A673 (cell line): ENCODE data around the gene ITGB4. TPM values are rescaled to one million over a fixed set of nuclear protein-coding genes. Genes with fewer than 3 reads are reported as not detected.

Experiments
- BruUV-seq: library from RNA; stranded (reverse); fragments of 400-500 nt; replicated peaks from 2 replicates; lab custom pipeline; 2021; lab: Mats Ljungman, UMichigan
- CTCF ChIA-PET: fragments of 300-600 bp; sonication (Branson Sonifier 250); formaldehyde crosslinking; loops from one replicate; lab custom pipeline; 2022; ENCODE audit warnings: antibody characterized with exemption; lab: Charles Lee
- POLR2A ChIA-PET: fragments of 300-600 bp; sonication (Branson Sonifier 250); formaldehyde crosslinking; loops from one replicate; lab custom pipeline; 2022; ENCODE audit warnings: antibody characterized with exemption; ENCODE audit not compliant: low non-redundant PET; lab: Charles Lee
- DNase-seq: peaks from one replicate; pipeline ENCODE4 v3.0.0-alpha.2; 2015; ENCODE audit warnings: low spot score
- H3K27ac ChIP-seq: fragments of 200-600 bp; sonication (generic); 2 replicates; pipeline ENCODE4 v1.5.1; 2016; ENCODE audit warnings: mixed run types, low read depth, mild to moderate bottlenecking, mixed read lengths, antibody characterized with exemption, low read length; ENCODE audit not compliant: poor library complexity, severe bottlenecking
- H3K27me3 ChIP-seq: fragments of 200-600 bp; sonication (generic); replicated peaks from 2 replicates; pipeline ENCODE4 v1.6.1; 2017; ENCODE audit warnings: mixed run types, low read depth, mild to moderate bottlenecking, mixed read lengths, antibody characterized with exemption, low read length; ENCODE audit not compliant: insufficient read depth, poor library complexity
- H3K36me3 ChIP-seq: fragments of 200-600 bp; sonication (generic); 2 replicates; pipeline ENCODE4 v1.6.1; 2016; ENCODE audit warnings: mixed run types, mild to moderate bottlenecking, mixed read lengths, antibody characterized with exemption, low read length; ENCODE audit not compliant: insufficient read depth, poor library complexity, severe bottlenecking
- H3K4me1 ChIP-seq: fragments of 200-600 bp; sonication (generic); 2 replicates; pipeline ENCODE4 v1.6.1; 2017; ENCODE audit warnings: mixed run types, mild to moderate bottlenecking, mixed read lengths, antibody characterized with exemption, low read length; ENCODE audit not compliant: insufficient read depth, poor library complexity, severe bottlenecking
- H3K4me3 ChIP-seq: fragments of 200-600 bp; sonication (generic); 2 replicates; pipeline ENCODE4 v1.5.1; 2016; ENCODE audit warnings: low read depth, mixed run types, mild to moderate bottlenecking, mixed read lengths, low read length; ENCODE audit not compliant: poor library complexity, severe bottlenecking
- H3K9me3 ChIP-seq: fragments of 200-600 bp; sonication (generic); 2 replicates; pipeline ENCODE4 v1.6.1; 2016; ENCODE audit warnings: mixed run types, low read depth, mild to moderate bottlenecking, mixed read lengths, antibody characterized with exemption, low read length; ENCODE audit not compliant: poor library complexity, severe bottlenecking
- EZH2 ChIP-seq: fragments of 200-600 bp; sonication (generic); IDR thresholded peaks from 2 replicates; pipeline ENCODE4 v1.6.1; 2017; ENCODE audit warnings: borderline replicate concordance, low read depth, mild to moderate bottlenecking, mixed read lengths, antibody characterized with exemption, low read length; ENCODE audit not compliant: poor library complexity, severe bottlenecking
- intact Hi-C: fragments of 100-400 bp; cut with micrococcal nuclease; formaldehyde crosslinking; loops from one replicate; pipeline ENCODE4 v1.10.0; 2022; ENCODE audit not compliant: unreplicated experiment
- total RNA-seq: library from RNA; stranded (reverse); gene quantifications from 2 replicates; pipeline ENCODE4 v1.2.3, GENCODE V29; 2021
- TF ChIP-seq, protein P1 (sequence below): fragments of 300-800, 200-600 bp; sonication (generic); conservative IDR thresholded peaks from 2 replicates; pipeline ENCODE4 v1.5.1; 2017; ENCODE audit warnings: low read depth, mild to moderate bottlenecking, antibody characterized with exemption, low read length, moderate library complexity, mixed read lengths

ITGB4 gene
- total RNA-seq, 1 experiment from 2014 or later, result 0.95 TPM

DNA sequence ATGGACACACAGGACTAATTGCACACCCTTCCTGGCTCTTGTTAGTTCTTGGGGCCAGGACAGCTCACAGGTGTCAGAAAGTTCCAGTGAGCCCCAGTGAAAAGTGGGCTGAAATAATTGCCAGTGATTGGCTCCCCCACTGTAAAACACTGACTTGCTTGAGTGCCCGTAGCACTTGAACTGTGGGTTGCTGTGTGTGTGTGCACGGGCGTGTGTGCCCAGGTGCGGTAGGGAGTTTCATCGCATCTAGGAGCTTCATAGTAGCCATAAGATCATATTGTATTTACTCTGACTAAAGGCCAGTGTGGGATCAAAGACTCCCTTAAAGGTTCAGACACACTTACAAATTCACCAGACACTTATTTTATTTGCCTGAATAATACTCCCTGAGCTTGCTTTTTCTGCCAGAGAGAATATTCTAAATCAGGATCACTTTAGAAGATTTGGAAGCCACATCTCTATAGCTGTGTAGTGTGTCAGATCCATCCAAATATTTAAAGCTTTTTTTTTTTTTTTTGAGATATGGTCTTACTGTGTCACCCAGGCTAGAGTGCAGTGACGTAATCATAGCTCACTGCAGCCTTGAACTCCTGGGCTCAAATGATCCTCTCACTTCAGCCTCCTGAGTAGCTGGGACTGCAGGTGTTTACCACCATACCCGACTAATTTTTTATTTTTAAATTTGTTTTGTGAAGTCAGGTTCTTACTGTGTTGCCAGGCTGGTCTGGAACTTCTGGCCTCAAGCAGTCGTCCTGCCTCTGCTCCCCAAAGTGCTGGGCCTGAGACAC is 74.8 kb downstream of the ITGB4 start:
- H3K36me3 ChIP-seq, result peaks cover 37% of the 10 kb centered on the region
- H3K4me1 ChIP-seq, result no peaks in the 10 kb centered on the region
- ChIA-PET CTCF (interaction anchor here (0.6 to 1.2 kb wide), 3 partner anchors 13 to 39 kb away, joined by 5 to 7 read pairs (median 7); no protein-coding TSS in a partner anchor), POLR2A (interaction anchor here (0.8 kb wide), 1 partner anchor 25 kb away, joined by 4 read pairs; no protein-coding TSS in a partner anchor)
- DNase-seq, result no peak
- H3K4me3 ChIP-seq, result no peak overlapping the region
- H3K27ac ChIP-seq, result no peak overlapping the region
- H3K27me3 ChIP-seq, result no peaks in the 10 kb centered on the region
- intact Hi-C loops, result no loop called here
- TF ChIP-seq, protein P1, sequence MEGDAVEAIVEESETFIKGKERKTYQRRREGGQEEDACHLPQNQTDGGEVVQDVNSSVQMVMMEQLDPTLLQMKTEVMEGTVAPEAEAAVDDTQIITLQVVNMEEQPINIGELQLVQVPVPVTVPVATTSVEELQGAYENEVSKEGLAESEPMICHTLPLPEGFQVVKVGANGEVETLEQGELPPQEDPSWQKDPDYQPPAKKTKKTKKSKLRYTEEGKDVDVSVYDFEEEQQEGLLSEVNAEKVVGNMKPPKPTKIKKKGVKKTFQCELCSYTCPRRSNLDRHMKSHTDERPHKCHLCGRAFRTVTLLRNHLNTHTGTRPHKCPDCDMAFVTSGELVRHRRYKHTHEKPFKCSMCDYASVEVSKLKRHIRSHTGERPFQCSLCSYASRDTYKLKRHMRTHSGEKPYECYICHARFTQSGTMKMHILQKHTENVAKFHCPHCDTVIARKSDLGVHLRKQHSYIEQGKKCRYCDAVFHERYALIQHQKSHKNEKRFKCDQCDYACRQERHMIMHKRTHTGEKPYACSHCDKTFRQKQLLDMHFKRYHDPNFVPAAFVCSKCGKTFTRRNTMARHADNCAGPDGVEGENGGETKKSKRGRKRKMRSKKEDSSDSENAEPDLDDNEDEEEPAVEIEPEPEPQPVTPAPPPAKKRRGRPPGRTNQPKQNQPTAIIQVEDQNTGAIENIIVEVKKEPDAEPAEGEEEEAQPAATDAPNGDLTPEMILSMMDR, result no peak
- TF ChIP-seq EZH2, result no peak
- no peaks in the 10 kb centered on the region for H3K9me3 ChIP-seq
- BruUV-seq, result no TSS peak

DNA sequence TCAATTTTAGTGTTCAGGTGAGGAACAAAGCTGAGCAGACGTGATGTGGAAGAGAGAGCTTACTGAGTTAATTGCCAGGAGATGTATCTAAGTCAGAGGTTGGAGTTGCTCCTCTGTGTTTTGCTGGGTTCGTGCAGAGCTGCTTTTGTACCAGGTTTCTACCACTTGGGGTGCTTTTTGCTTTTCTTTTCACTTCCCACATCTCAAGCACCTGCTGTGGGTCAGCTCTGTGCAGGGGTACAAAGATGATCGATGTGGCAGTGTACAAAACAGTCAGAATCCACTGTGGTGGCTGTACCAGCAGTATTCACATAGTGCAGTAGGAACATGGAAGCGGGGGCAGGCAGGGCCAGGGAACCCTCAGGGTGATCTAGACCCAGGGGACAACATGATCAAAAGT is 78.1 kb downstream of the ITGB4 start:
- intact Hi-C loops, result no loop called here
- Histone ChIP-seq H3K9me3 (no peaks in the 10 kb centered on the region), H3K36me3 (peaks cover 29% of the 10 kb centered on the region), H3K4me1 (no peaks in the 10 kb centered on the region), H3K27ac (no peak overlapping the region), H3K4me3 (no peak overlapping the region), H3K27me3 (no peaks in the 10 kb centered on the region)
- DNase-seq, result no peak
- BruUV-seq, result no TSS peak
- no peak for TF ChIP-seq EZH2
- TF ChIP-seq, protein P1, result no peak
- ChIA-PET POLR2A (no interaction called here), CTCF (no interaction called here)

DNA sequence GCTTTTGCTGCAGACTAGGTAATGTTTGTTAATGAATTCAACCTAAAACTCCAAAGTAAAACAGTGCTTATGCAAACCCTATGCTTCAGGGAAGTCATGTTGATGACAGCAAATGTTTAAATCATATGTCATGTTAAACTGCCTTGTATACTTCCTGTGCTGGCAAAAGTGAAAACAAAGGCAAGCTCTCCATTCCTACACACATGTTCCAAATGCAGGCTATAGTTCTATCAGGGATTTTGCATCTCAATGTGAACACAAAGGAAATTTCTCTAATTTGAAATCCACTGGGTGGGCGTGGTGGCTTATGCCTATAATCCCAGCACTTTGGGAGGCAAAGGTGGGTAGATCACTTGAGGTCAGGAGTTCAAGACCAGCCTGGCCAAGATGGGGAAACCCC is 82.6 kb downstream of the ITGB4 start:
- CTCF ChIA-PET, result interaction anchor here (0.6 kb wide), 1 partner anchor 50 kb away, joined by 5 read pairs; no protein-coding TSS in a partner anchor
- H3K36me3 ChIP-seq, result peaks cover 5% of the 10 kb centered on the region
- intact Hi-C loops, result no loop called here
- POLR2A ChIA-PET, result no interaction called here
- H3K4me3 ChIP-seq, result no peak overlapping the region
- no peaks in the 10 kb centered on the region for H3K27me3 ChIP-seq
- no peak for TF ChIP-seq EZH2
- TF ChIP-seq, protein P1, result no peak
- BruUV-seq, result no TSS peak
- H3K4me1 ChIP-seq, result no peaks in the 10 kb centered on the region
- H3K9me3 ChIP-seq, result no peaks in the 10 kb centered on the region
- no peak overlapping the region for H3K27ac ChIP-seq
- DNase-seq, result no peak
